ENCODE results near the gene PFN1. TPM values are rescaled to one million over a fixed set of nuclear protein-coding genes. Genes with fewer than 3 reads are reported as not detected.

The PFN1 gene
- total RNA-seq, 1 donor, result 507 TPM

GRCh38 chr17:4968486-4969046, 20.2 kb upstream of the PFN1 start:
- no peak for TF ChIP-seq CTCF (IDR thresholded peaks at IDR 0.05; ENCODE audit: insufficient read depth, low read length)
- H3K4me3 ChIP-seq (ENCODE audit: low read depth, low read length), result peak overlapping the region; percentile 88
- DNase-seq (ENCODE audit: low read depth), result peak; percentile 40

- peak within 1 kb of the TSS; percentile 88 for H3K4me3 ChIP-seq (ENCODE audit: low read depth, low read length)
- peak; percentile 25 for TF ChIP-seq CTCF (IDR thresholded peaks at IDR 0.05; ENCODE audit: insufficient read depth, low read length)
- peak; percentile 99 for DNase-seq (ENCODE audit: low read depth)
These were observed 19.5 kb upstream of the PFN1 start, which contains the start of gene SPAG7 for GRCh38 chr17:4967539-4968485. Gene SPAG7, minus strand, starts transcription at chr17:4967817. Its CDS starts 13 bp downstream, at chr17:4967804.

GRCh38 chr17:4966844-4967538, 18.7 kb upstream of the PFN1 start:
- no peak for TF ChIP-seq CTCF (IDR thresholded peaks at IDR 0.05; ENCODE audit: insufficient read depth, low read length)
- peak overlapping the region; percentile 88 for H3K4me3 ChIP-seq (ENCODE audit: low read depth, low read length)
- peak; percentile 99 for DNase-seq (ENCODE audit: low read depth)

- no peak overlapping the region for H3K4me3 ChIP-seq (ENCODE audit: low read depth, low read length)
- no peak for DNase-seq (ENCODE audit: low read depth)
- TF ChIP-seq CTCF (IDR thresholded peaks at IDR 0.05; ENCODE audit: insufficient read depth, low read length), result no peak
These were observed 17.1 kb upstream of the PFN1 start for GRCh38 chr17:4965311-4965986.

GRCh38 chr17:4960279-4960922, 12.1 kb upstream of the PFN1 start:
- no peak for TF ChIP-seq CTCF (IDR thresholded peaks at IDR 0.05; ENCODE audit: insufficient read depth, low read length)
- no peak for DNase-seq (ENCODE audit: low read depth)
- no peak overlapping the region for H3K4me3 ChIP-seq (ENCODE audit: low read depth, low read length)

Data from fibroblast of the aortic adventitia (primary cell).